Esophagus (tissue), 2 donors: ENCODE results near the gene NTN1. TPM values are rescaled to one million over a fixed set of nuclear protein-coding genes. Genes with fewer than 3 reads are reported as not detected.

Source experiments
- H3K27ac ChIP-seq, 2 donors: one replicate each; pipeline ENCODE4 v1.5.1; 2013; ENCODE audit warnings: low read depth in 2 of 2, mild to moderate bottlenecking in 2 of 2, inconsistent platforms in 1 of 2, low read length in 1 of 2, moderate library complexity in 1 of 2
- H3K27me3 ChIP-seq, 2 donors: one replicate each; pipeline ENCODE4 v1.6.1; 2013; ENCODE audit warnings: low read length in 2 of 2, control low read depth in 1 of 2, mild to moderate bottlenecking in 1 of 2; ENCODE audit not compliant: insufficient read depth in 2 of 2, control insufficient read depth in 1 of 2
- H3K36me3 ChIP-seq, 2 donors: one replicate each; pipeline ENCODE4 v1.6.1; 2013; ENCODE audit warnings: low read length in 1 of 2; ENCODE audit not compliant: control insufficient read depth in 2 of 2, insufficient read depth in 2 of 2
- H3K4me1 ChIP-seq, 2 donors: one replicate each; pipeline ENCODE4 v1.6.1; 2013; ENCODE audit warnings: low read length in 1 of 2; ENCODE audit not compliant: control insufficient read depth in 2 of 2, insufficient read depth in 2 of 2
- H3K4me3 ChIP-seq, 2 donors: one replicate each; pipeline ENCODE4 v1.5.1; 2013; ENCODE audit warnings: low read length in 2 of 2, mild to moderate bottlenecking in 2 of 2, low read depth in 1 of 2, moderate library complexity in 1 of 2
- H3K9me3 ChIP-seq, 2 donors: one replicate each; pipeline ENCODE4 v1.6.1; 2013; ENCODE audit warnings: mild to moderate bottlenecking in 2 of 2, low read depth in 1 of 2, low read length in 1 of 2, moderate library complexity in 1 of 2; ENCODE audit not compliant: control insufficient read depth in 2 of 2, insufficient read depth in 1 of 2
- WGBS, 2 donors: extraction: QIAGEN DNeasy Blood & Tissue Kit; methylation state at CpG; one replicate each; pipeline ENCODE4 v1.1.7; 2013; 5-methylcytosine and 5-hydroxymethylcytosine counted together
- polyA plus RNA-seq, 2 donors: library from polyadenylated mRNA; stranded (reverse); fragments of 200-250 nt; gene quantifications; one replicate each; pipeline ENCODE4 v1.2.3, GENCODE V29; 2013
- donor health status: healthy with polysubstance abuse.
- donor health status: Bipolar disorder and iron deficiency.

Gene NTN1
- polyA plus RNA-seq, 2 donors: 10.3 to 12.3 TPM

DNA sequence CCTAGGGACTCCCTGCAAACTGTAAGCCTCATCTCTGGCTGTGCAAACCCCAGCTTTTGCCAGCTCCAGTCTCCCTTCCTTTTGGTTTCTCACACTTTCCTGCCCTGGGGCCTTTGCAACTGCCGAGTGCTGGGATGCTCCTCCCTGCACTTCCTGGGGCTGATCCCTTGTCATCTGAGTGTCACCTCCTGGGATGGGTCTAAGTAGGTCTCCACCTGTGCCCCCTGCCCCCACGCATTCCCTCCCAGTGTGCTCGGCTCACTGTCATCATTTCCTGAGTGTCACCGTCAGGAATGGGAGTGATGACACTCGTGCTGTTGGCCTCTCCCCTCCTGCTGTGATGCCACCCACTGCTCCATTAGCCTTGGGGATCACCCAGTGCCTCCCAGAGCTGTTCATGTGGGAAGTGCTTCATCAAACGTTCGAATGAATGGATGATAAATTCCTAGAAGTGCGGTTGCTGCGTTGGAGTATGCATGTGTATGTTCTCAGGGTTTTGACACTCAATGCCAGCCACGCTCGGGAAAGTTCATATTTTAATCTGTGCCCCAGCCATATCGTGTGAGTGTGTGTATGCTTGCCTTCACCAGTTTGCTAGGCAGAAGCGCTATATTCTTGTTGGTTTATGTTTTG lies 189.9 kb downstream of the NTN1 start:
- no peaks in the 10 kb centered on the region for H3K9me3 ChIP-seq
- H3K4me3 ChIP-seq: no peak overlapping the region
- no peaks in the 10 kb centered on the region for H3K27me3 ChIP-seq
- 73 to 77% methylated on average over 13 of the region's 13 CpGs for WGBS, 2 donors
- H3K4me1 ChIP-seq: peaks cover 1 to 4% of the 10 kb centered on the region in 2 donors
- no peaks in the 10 kb centered on the region for H3K36me3 ChIP-seq
- H3K27ac ChIP-seq: no peak overlapping the region

GRCh38 chr17:9212376-9213302 lies 191.3 kb downstream of the NTN1 start:
- Histone ChIP-seq H3K4me3 (no peak overlapping the region), H3K9me3 (no peaks in the 10 kb centered on the region), H3K4me1 (peaks cover 0 to 4% of the 10 kb centered on the region in 2 donors), H3K27ac (peak overlapping the region in 1 of 2 donors; percentile 13), H3K36me3 (no peaks in the 10 kb centered on the region), H3K27me3 (no peaks in the 10 kb centered on the region)
- WGBS, 2 donors: 89% methylated on average over 30 of the region's 30 CpGs

DNA sequence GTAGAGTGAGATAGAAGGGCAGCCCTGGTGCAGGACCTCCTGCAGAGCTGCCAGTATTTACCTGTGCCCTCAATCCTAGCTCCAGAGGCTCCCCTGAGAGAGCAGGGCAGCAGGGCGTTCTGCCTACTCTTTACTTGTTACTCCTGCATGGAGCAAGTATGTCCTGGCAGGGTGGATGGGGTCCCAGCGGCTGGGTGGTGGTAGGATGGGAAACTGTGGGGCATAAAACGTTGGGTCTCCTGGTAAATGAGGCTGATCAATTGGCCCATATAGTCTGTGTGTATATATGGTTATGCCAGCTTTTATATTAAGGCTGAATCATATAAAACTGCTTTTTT lies 192.0 kb downstream of the NTN1 start:
- Histone ChIP-seq H3K4me1 (peaks cover 4 to 5% of the 10 kb centered on the region in 2 donors), H3K4me3 (no peak overlapping the region), H3K9me3 (no peaks in the 10 kb centered on the region), H3K27ac (no peak overlapping the region), H3K36me3 (no peaks in the 10 kb centered on the region), H3K27me3 (no peaks in the 10 kb centered on the region)
- WGBS, 2 donors: 79 to 83% methylated on average over 3 of the region's 3 CpGs

GRCh38 chr17:9215465-9215864 lies 194.2 kb downstream of the NTN1 start:
- Histone ChIP-seq H3K27me3 (no peaks in the 10 kb centered on the region), H3K27ac (no peak overlapping the region), H3K36me3 (no peaks in the 10 kb centered on the region), H3K4me1 (peaks cover 4 to 7% of the 10 kb centered on the region in 2 donors), H3K9me3 (no peaks in the 10 kb centered on the region), H3K4me3 (no peak overlapping the region)

DNA sequence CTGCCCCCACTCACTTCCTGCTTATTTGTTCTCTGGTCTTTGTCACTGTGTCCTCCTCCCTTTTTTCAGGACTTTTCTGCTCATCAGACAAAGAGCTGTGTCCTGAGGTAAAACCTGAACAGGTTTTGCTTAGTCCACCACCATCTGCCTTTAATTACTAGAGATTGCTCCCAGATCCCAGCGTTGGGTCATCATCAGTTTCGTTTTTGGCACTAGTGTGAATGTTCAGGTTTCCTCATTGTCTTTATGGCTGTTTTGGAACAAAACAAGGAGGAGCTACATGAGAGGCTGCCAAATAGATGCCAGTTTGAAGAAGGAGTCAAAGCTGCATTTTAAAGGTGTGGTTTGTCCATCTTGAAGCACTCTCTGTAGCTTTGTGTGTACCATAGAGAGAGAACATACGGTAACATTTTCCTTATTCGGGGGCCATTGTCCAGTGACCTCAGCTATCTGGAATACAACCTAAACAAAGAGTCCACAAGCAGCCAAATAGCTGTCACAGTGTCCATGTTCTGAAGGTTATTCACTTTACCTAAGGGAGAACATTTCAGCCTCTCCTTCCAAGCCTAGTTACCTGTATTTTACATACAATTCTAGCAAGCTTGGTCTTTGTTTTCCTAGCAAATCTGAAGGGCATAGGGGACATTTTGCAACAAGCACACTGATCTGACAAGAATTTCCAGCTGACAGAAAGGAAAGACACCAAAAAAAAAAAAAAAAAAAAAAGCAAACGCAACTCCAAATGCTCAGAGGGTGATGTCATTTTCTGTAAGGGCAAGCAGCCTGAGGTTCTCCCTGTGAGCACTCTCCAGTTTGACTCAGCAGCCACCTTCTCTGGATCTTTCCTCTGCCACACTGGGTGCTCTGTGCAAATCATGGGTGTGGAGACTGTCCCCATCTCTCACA lies 196.1 kb downstream of the NTN1 start:
- WGBS, 2 donors: 26 to 42% methylated on average over 5 of the region's 5 CpGs
- no peaks in the 10 kb centered on the region for H3K27me3 ChIP-seq
- no peaks in the 10 kb centered on the region for H3K36me3 ChIP-seq
- peak overlapping the region; percentile 87 to 92 for H3K27ac ChIP-seq
- peaks cover 4 to 7% of the 10 kb centered on the region in 2 donors for H3K4me1 ChIP-seq
- H3K4me3 ChIP-seq: no peak overlapping the region
- no peaks in the 10 kb centered on the region for H3K9me3 ChIP-seq

GRCh38 chr17:9218064-9218635 lies 196.8 kb downstream of the NTN1 start:
- WGBS, 2 donors: 77 to 80% methylated on average over 8 of the region's 8 CpGs
- Histone ChIP-seq H3K27me3 (no peaks in the 10 kb centered on the region), H3K27ac (peak overlapping the region; percentile 87), H3K9me3 (no peaks in the 10 kb centered on the region), H3K36me3 (no peaks in the 10 kb centered on the region), H3K4me3 (no peak overlapping the region), H3K4me1 (peaks cover 1 to 7% of the 10 kb centered on the region in 2 donors)

GRCh38 chr17:9218911-9219310 lies 197.6 kb downstream of the NTN1 start:
- WGBS, 2 donors: 92 to 95% methylated on average over 15 of the region's 15 CpGs
- peak overlapping the region in 1 of 2 donors; percentile 6 for H3K27ac ChIP-seq
- H3K36me3 ChIP-seq: peaks cover 0 to 3% of the 10 kb centered on the region in 2 donors

GRCh38 chr17:9219631-9220397 lies 198.5 kb downstream of the NTN1 start:
- no peaks in the 10 kb centered on the region for H3K27me3 ChIP-seq
- H3K9me3 ChIP-seq: no peaks in the 10 kb centered on the region
- peaks cover 0 to 3% of the 10 kb centered on the region in 2 donors for H3K36me3 ChIP-seq
- H3K4me1 ChIP-seq: peaks cover 0 to 7% of the 10 kb centered on the region in 2 donors
- WGBS, 2 donors: 77 to 90% methylated on average over 13 of the region's 13 CpGs
- H3K27ac ChIP-seq: no peak overlapping the region
- H3K4me3 ChIP-seq: no peak overlapping the region

More at GRCh38 chr17:9218911-9219310, 197.6 kb downstream of the NTN1 start:
- H3K9me3 ChIP-seq: no peaks in the 10 kb centered on the region
- H3K4me3 ChIP-seq: no peak overlapping the region
- H3K27me3 ChIP-seq: no peaks in the 10 kb centered on the region
- H3K4me1 ChIP-seq: peaks cover 0 to 7% of the 10 kb centered on the region in 2 donors
